ENCODE measurements around the gene NAT10.

NAT10 gene

GRCh38 chr11:34181856-34182405 is 76.5 kb downstream of the NAT10 start:
- Histone ChIP-seq H3K79me2 (ENCODE audit: insufficient read depth, low read length) (no peaks in the 10 kb centered on the region), H3K27ac (ENCODE audit: low read depth, low read length) (no peak overlapping the region), H3K9me2 (replicated peaks; ENCODE audit: insufficient read depth, low read length) (no peaks in the 10 kb centered on the region), H4K20me1 (ENCODE audit: low read depth, low read length) (no peaks in the 10 kb centered on the region), H3F3A (ENCODE audit: insufficient read depth) (no peaks in the 10 kb centered on the region), H3K4me3 (ENCODE audit: insufficient read depth, low read length, poor library complexity, severe bottlenecking) (no peak overlapping the region), H3K27me3 (ENCODE audit: low read length) (no peaks in the 10 kb centered on the region), H3K36me3 (ENCODE audit: low read length) (no peaks in the 10 kb centered on the region), H2AFZ (ENCODE audit: low read depth, low read length, severe bottlenecking) (no peak overlapping the region), H3K4me2 (ENCODE audit: low read depth, low read length, poor library complexity, severe bottlenecking) (no peak overlapping the region), H3K9ac (ENCODE audit: low read length) (no peak overlapping the region), H3K9me3 (ENCODE audit: insufficient read depth, low read length) (no peaks in the 10 kb centered on the region)
- no peak for TF ChIP-seq CTCF (IDR thresholded peaks at IDR 0.05; ENCODE audit: insufficient read depth, low read length, poor library complexity, severe bottlenecking)
- TF ChIP-seq EZH2phosphoT487 (conservative IDR thresholded peaks at IDR 0.05; ENCODE audit: low read length) = no peak

GRCh38 chr11:34182425-34182824 is 77.0 kb downstream of the NAT10 start:
- Histone ChIP-seq H3K9me2 (replicated peaks; ENCODE audit: insufficient read depth, low read length) (no peaks in the 10 kb centered on the region), H3K27me3 (ENCODE audit: low read length) (no peaks in the 10 kb centered on the region), H3F3A (ENCODE audit: insufficient read depth) (no peaks in the 10 kb centered on the region), H3K27ac (ENCODE audit: low read depth, low read length) (no peak overlapping the region), H3K79me2 (ENCODE audit: insufficient read depth, low read length) (no peaks in the 10 kb centered on the region), H3K36me3 (ENCODE audit: low read length) (no peaks in the 10 kb centered on the region), H3K4me2 (ENCODE audit: low read depth, low read length, poor library complexity, severe bottlenecking) (no peak overlapping the region), H4K20me1 (ENCODE audit: low read depth, low read length) (no peaks in the 10 kb centered on the region), H3K9me3 (ENCODE audit: insufficient read depth, low read length) (no peaks in the 10 kb centered on the region), H2AFZ (ENCODE audit: low read depth, low read length, severe bottlenecking) (no peak overlapping the region), H3K4me3 (ENCODE audit: insufficient read depth, low read length, poor library complexity, severe bottlenecking) (no peak overlapping the region), H3K9ac (ENCODE audit: low read length) (no peak overlapping the region)
- TF ChIP-seq EZH2phosphoT487 (conservative IDR thresholded peaks at IDR 0.05; ENCODE audit: low read length) = no peak
- TF ChIP-seq CTCF (IDR thresholded peaks at IDR 0.05; ENCODE audit: insufficient read depth, low read length, poor library complexity, severe bottlenecking) = no peak

GRCh38 chr11:34182921-34183685 is 77.7 kb downstream of the NAT10 start:
- H3K9ac ChIP-seq (ENCODE audit: low read length) = no peak overlapping the region
- H3K79me2 ChIP-seq (ENCODE audit: insufficient read depth, low read length) = no peaks in the 10 kb centered on the region
- H3K36me3 ChIP-seq (ENCODE audit: low read length) = no peaks in the 10 kb centered on the region
- H2AFZ ChIP-seq (ENCODE audit: low read depth, low read length, severe bottlenecking) = no peak overlapping the region
- TF ChIP-seq EZH2phosphoT487 (conservative IDR thresholded peaks at IDR 0.05; ENCODE audit: low read length) = no peak
- no peak for TF ChIP-seq CTCF (IDR thresholded peaks at IDR 0.05; ENCODE audit: insufficient read depth, low read length, poor library complexity, severe bottlenecking)
- no peaks in the 10 kb centered on the region for H3K9me2 ChIP-seq (replicated peaks; ENCODE audit: insufficient read depth, low read length)
- no peaks in the 10 kb centered on the region for H3F3A ChIP-seq (ENCODE audit: insufficient read depth)
- H3K9me3 ChIP-seq (ENCODE audit: insufficient read depth, low read length) = no peaks in the 10 kb centered on the region
- H4K20me1 ChIP-seq (ENCODE audit: low read depth, low read length) = no peaks in the 10 kb centered on the region
- no peak overlapping the region for H3K4me3 ChIP-seq (ENCODE audit: insufficient read depth, low read length, poor library complexity, severe bottlenecking)
- H3K27me3 ChIP-seq (ENCODE audit: low read length) = no peaks in the 10 kb centered on the region
- H3K27ac ChIP-seq (ENCODE audit: low read depth, low read length) = no peak overlapping the region
- H3K4me2 ChIP-seq (ENCODE audit: low read depth, low read length, poor library complexity, severe bottlenecking) = no peak overlapping the region
